ENCODE measurements around the gene CNRIP1. TPM values are rescaled to one million over a fixed set of nuclear protein-coding genes. Genes with fewer than 3 reads are reported as not detected.
A peak's percentile ranks its signal among the peaks of the same experiment; 100 is the strongest.

CNRIP1 gene
- total RNA-seq, 5 donors from 2014 or later (not counting 1 experiment from before 2014, with no cell fraction given) = 0.53 to 0.63 (median 0.59) TPM; not detected in 2

DNA sequence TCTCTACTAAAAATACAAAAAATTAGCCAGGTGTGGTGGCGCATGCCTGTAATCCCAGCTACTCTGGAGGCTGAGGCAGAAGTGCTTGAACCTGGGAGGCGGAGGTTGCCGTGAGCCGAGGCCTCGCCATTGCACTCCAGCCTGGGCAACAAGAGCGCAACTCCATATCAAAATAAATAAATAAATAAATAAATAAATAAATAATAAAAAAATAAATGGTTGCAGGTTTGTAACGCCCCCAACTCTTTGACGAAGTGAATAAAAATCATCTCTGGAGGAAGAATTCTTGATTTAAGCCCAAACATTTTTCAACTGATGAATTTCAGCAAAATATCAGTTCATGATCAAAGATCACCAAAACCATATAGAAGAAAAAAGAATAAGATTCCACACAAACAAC lies 13.3 kb upstream of the CNRIP1 start:
- H3K9me3 ChIP-seq = no peaks in the 10 kb centered on the region
- no peaks in the 10 kb centered on the region for H3K36me3 Mint-ChIP-seq
- H3K4me1 ChIP-seq (ENCODE audit: control insufficient read depth in 1 of 2, extremely low read depth in 1 of 2, insufficient read depth in 2 of 2, low read length in 2 of 2) = no peaks in the 10 kb centered on the region
- no peak overlapping the region for H3K4me3 ChIP-seq (ENCODE audit: control insufficient read depth in 1 of 2, extremely low read depth in 1 of 2, low read length in 1 of 2)
- ChIA-PET CTCF (no interaction called here), POLR2A (interaction anchor here in 1 of 2 donors (0.6 kb wide), 1 partner anchor 56 kb away, joined by 3 read pairs; no protein-coding TSS in a partner anchor)
- no peak overlapping the region for H3K4me3 Mint-ChIP-seq
- H3K27ac ChIP-seq (ENCODE audit: low read length) = no peak overlapping the region
- no peaks in the 10 kb centered on the region for H3K9me3 Mint-ChIP-seq
- WGBS (ENCODE audit: insufficient coverage) = 100% methylated on average over 1 of the region's 8 CpGs
- H3K4me1 Mint-ChIP-seq = no peaks in the 10 kb centered on the region
- peaks cover 16 to 20% of the 10 kb centered on the region in 2 donors for H3K27me3 Mint-ChIP-seq
- ATAC-seq (replicated peaks in 1 of 4) (no peak), DNase-seq (no peak)
- H3K27me3 ChIP-seq (replicated peaks in 1 of 2; ENCODE audit: control insufficient read depth in 2 of 2, extremely low read depth in 1 of 2, insufficient read depth in 2 of 2, low read length in 1 of 2) = peaks cover 0 to 10% of the 10 kb centered on the region in 2 experiments
- no peaks in the 10 kb centered on the region for H3K36me3 ChIP-seq (ENCODE audit: control insufficient read depth in 2 of 2, extremely low read depth in 1 of 2, insufficient read depth in 1 of 2, low read length in 1 of 2)
- H3K27ac Mint-ChIP-seq = no peak overlapping the region

DNA sequence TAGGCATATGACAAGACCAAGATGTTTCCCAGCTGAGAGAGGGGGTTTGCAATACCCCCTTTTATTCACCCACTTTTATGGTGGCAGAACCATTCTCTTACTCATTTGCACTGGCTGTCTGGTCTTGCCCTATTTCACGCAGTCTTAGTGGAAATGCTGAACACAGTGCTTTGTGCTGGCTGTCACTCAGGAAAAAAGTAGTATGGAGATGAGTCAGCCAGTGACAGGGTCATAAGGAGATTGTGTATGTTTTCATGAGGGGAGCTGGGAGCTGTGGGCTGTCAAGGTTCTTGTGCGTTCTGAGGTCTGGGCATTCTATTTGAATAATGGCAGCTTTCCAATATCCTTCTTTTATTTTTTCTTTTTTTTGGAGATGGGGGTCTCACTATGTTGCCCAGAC lies 10.9 kb upstream of the CNRIP1 start:
- no peak for ATAC-seq (replicated peaks in 1 of 4)
- CTCF ChIA-PET = no interaction called here
- H3K27ac ChIP-seq (ENCODE audit: low read length) = no peak overlapping the region

DNA sequence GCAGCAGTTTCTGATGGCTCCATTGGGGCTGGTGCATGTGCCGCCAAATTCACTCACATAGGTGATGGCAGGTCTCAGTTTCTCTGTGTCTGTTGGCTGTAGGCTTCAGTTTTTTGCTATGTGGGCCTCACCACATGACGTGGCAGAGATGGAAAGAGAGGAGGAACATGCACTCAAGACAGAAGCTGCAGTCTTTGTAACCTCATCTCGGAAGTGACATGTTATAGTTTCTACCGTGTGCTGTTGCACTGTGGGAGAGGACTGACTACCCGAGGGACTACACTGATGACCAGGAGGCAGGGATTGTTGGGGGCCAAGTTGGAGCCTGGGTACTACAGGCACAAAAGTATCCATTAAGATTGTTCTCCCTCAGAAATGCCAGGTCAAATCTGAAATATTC lies 9.2 kb upstream of the CNRIP1 start:
- ChIA-PET POLR2A (no interaction called here), CTCF (no interaction called here)
- DNase-seq (no peak), ATAC-seq (replicated peaks in 1 of 4) (no peak)
- H3K36me3 Mint-ChIP-seq = no peaks in the 10 kb centered on the region
- peaks cover 26 to 37% of the 10 kb centered on the region in 2 donors for H3K27me3 Mint-ChIP-seq
- Histone ChIP-seq H3K9me3 (no peaks in the 10 kb centered on the region), H3K27ac (ENCODE audit: low read length) (no peak overlapping the region), H3K4me1 (ENCODE audit: control insufficient read depth in 1 of 2, extremely low read depth in 1 of 2, insufficient read depth in 2 of 2, low read length in 2 of 2) (no peaks in the 10 kb centered on the region), H3K27me3 (replicated peaks in 1 of 2; ENCODE audit: control insufficient read depth in 2 of 2, extremely low read depth in 1 of 2, insufficient read depth in 2 of 2, low read length in 1 of 2) (peaks cover 0 to 10% of the 10 kb centered on the region in 2 experiments), H3K4me3 (ENCODE audit: control insufficient read depth in 1 of 2, extremely low read depth in 1 of 2, low read length in 1 of 2) (no peak overlapping the region), H3K36me3 (ENCODE audit: control insufficient read depth in 2 of 2, extremely low read depth in 1 of 2, insufficient read depth in 1 of 2, low read length in 1 of 2) (no peaks in the 10 kb centered on the region)
- no peak overlapping the region for H3K4me3 Mint-ChIP-seq
- no peaks in the 10 kb centered on the region for H3K9me3 Mint-ChIP-seq
- 65% methylated on average over 4 of the region's 5 CpGs for WGBS (ENCODE audit: insufficient coverage)
- no peaks in the 10 kb centered on the region for H3K4me1 Mint-ChIP-seq
- no peak overlapping the region for H3K27ac Mint-ChIP-seq

More for the DNA sequence above, 10.9 kb upstream of the CNRIP1 start:
- no peak overlapping the region for H3K4me3 Mint-ChIP-seq
- Histone ChIP-seq H3K4me1 (ENCODE audit: control insufficient read depth in 1 of 2, extremely low read depth in 1 of 2, insufficient read depth in 2 of 2, low read length in 2 of 2) (no peaks in the 10 kb centered on the region), H3K4me3 (ENCODE audit: control insufficient read depth in 1 of 2, extremely low read depth in 1 of 2, low read length in 1 of 2) (no peak overlapping the region), H3K27me3 (replicated peaks in 1 of 2; ENCODE audit: control insufficient read depth in 2 of 2, extremely low read depth in 1 of 2, insufficient read depth in 2 of 2, low read length in 1 of 2) (peaks cover 0 to 10% of the 10 kb centered on the region in 2 experiments), H3K9me3 (no peaks in the 10 kb centered on the region), H3K36me3 (ENCODE audit: control insufficient read depth in 2 of 2, extremely low read depth in 1 of 2, insufficient read depth in 1 of 2, low read length in 1 of 2) (no peaks in the 10 kb centered on the region)
- H3K27ac Mint-ChIP-seq = no peak overlapping the region
- no peaks in the 10 kb centered on the region for H3K4me1 Mint-ChIP-seq
- peaks cover 21 to 29% of the 10 kb centered on the region in 2 donors for H3K27me3 Mint-ChIP-seq
- no peaks in the 10 kb centered on the region for H3K9me3 Mint-ChIP-seq
- DNase-seq = no peak
- POLR2A ChIA-PET = no interaction called here
- 17% methylated on average over 1 of the region's 2 CpGs for WGBS (ENCODE audit: insufficient coverage)
- no peaks in the 10 kb centered on the region for H3K36me3 Mint-ChIP-seq

DNA sequence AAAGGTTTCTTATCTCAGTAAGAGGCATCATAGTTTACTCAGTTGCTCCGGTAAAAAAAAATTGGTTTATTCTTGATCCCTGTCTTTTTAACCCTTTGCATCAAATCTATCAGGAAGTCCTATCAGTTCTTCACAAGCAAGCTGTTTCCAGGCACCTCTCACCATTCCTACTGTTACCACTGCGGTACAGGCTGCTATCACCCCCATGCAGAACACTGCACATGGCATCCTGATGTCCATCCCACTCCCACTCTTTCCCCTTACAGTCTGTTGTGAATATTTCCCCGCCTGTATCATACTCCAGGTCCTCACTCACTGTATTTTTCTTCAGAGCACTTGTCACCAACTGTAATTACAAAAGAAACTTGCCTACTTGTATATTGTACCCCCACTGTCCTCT lies 5.3 kb upstream of the CNRIP1 start:
- H3K36me3 ChIP-seq (ENCODE audit: control insufficient read depth in 2 of 2, extremely low read depth in 1 of 2, insufficient read depth in 1 of 2, low read length in 1 of 2) = no peaks in the 10 kb centered on the region
- 93% methylated on average over 2 of the region's 3 CpGs for WGBS (ENCODE audit: insufficient coverage)
- ATAC-seq (replicated peaks in 1 of 4) (no peak), DNase-seq (no peak)
- peaks cover 2 to 14% of the 10 kb centered on the region in 2 experiments for H3K27me3 ChIP-seq (replicated peaks in 1 of 2; ENCODE audit: control insufficient read depth in 2 of 2, extremely low read depth in 1 of 2, insufficient read depth in 2 of 2, low read length in 1 of 2)
- H3K4me1 ChIP-seq (ENCODE audit: control insufficient read depth in 1 of 2, extremely low read depth in 1 of 2, insufficient read depth in 2 of 2, low read length in 2 of 2) = no peaks in the 10 kb centered on the region
- peaks cover 0 to 4% (median 3%) of the 10 kb centered on the region in 3 donors for H3K4me1 Mint-ChIP-seq
- H3K27ac Mint-ChIP-seq = no peak overlapping the region
- H3K4me3 Mint-ChIP-seq = no peak overlapping the region
- POLR2A ChIA-PET = no interaction called here
- no peaks in the 10 kb centered on the region for H3K36me3 Mint-ChIP-seq
- H3K4me3 ChIP-seq (ENCODE audit: control insufficient read depth in 1 of 2, extremely low read depth in 1 of 2, low read length in 1 of 2) = no peak overlapping the region
- CTCF ChIA-PET = no interaction called here
- H3K27me3 Mint-ChIP-seq = peaks cover 32 to 51% of the 10 kb centered on the region in 2 donors
- no peaks in the 10 kb centered on the region for H3K9me3 Mint-ChIP-seq
- H3K27ac ChIP-seq (ENCODE audit: low read length) = no peak overlapping the region
- no peaks in the 10 kb centered on the region for H3K9me3 ChIP-seq

DNA sequence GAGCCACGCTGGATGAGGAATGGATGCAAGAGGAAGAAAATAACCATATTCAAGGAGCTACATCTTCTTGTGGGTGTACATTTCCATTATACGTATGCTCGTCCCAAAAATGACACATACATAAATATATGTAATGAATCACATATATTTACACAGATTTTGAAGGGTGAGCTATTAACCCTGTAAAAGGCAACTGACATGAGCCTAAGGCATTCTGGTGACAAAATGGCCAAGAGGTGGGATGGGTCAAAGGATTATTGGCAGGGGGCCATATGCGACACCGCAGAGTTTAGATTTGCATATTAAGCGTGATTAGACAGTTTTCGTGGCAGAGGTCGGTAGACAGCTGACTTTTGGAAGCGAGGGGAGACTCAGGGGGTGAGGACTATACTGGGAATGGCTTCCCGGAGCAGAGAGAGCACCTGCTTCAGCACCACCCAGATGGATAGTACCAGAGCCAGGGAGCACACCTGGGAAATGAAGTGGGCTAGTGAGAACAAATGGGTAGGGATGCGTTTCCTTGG lies 431 bp upstream of the CNRIP1 start:
- DNase-seq = no peak

DNA sequence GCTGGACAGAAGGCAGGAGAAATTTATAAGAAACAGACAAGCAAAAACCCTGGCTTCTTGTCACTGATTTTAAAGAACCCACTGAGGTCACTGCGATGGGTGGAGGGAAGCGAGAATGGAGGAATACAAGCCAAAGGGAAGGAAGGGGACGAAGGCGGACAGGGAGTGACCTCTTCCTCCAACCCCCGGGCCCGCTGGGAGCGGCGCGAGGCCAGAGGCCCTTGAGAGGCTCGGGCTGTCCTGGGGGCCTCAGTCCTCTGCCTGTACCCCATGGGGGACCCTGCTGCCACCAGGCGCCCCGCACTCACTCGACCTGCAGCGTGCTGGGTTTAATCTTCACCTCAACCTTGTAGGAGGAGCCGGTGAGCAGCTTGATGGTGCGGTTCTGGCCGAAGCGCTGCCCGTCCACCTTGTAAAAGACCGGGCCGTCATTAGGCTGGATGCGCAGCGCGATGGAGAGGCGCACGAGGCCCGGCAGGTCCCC lies 793 bp downstream of the CNRIP1 start:
- H3K36me3 ChIP-seq (ENCODE audit: control insufficient read depth in 2 of 2, extremely low read depth in 1 of 2, insufficient read depth in 1 of 2, low read length in 1 of 2) = no peaks in the 10 kb centered on the region
- DNase-seq = peak in 1 of 35 experiments; percentile 3
- CTCF ChIA-PET = no interaction called here
- no peak overlapping the region for H3K27ac ChIP-seq (ENCODE audit: low read length)
- Mint-ChIP-seq H3K27ac (no peak overlapping the region), H3K4me3 (peak overlapping the region; percentile 57 to 72 (median 67)), H3K36me3 (no peaks in the 10 kb centered on the region), H3K9me3 (peaks cover 0 to 5% (median 5%) of the 10 kb centered on the region in 3 donors), H3K4me1 (peaks cover 0 to 14% (median 9%) of the 10 kb centered on the region in 3 donors), H3K27me3 (peaks cover 46 to 53% of the 10 kb centered on the region in 2 donors)
- ATAC-seq (replicated peaks in 1 of 4) = no peak
- WGBS (ENCODE audit: insufficient coverage) = 16% methylated on average over 24 of the region's 27 CpGs
- H3K9me3 ChIP-seq = no peaks in the 10 kb centered on the region
- H3K27me3 ChIP-seq (replicated peaks in 1 of 2; ENCODE audit: control insufficient read depth in 2 of 2, extremely low read depth in 1 of 2, insufficient read depth in 2 of 2, low read length in 1 of 2) = peaks cover 4 to 26% of the 10 kb centered on the region in 2 experiments
- POLR2A ChIA-PET = no interaction called here
- H3K4me1 ChIP-seq (ENCODE audit: control insufficient read depth in 1 of 2, extremely low read depth in 1 of 2, insufficient read depth in 2 of 2, low read length in 2 of 2) = peaks cover 0 to 15% of the 10 kb centered on the region in 2 experiments
- H3K4me3 ChIP-seq (ENCODE audit: control insufficient read depth in 1 of 2, extremely low read depth in 1 of 2, low read length in 1 of 2) = peak overlapping the region; percentile 8 to 40

More for the DNA sequence above, 431 bp upstream of the CNRIP1 start:
- ATAC-seq (replicated peaks in 1 of 4) = no peak
- Mint-ChIP-seq H3K9me3 (no peaks in the 10 kb centered on the region), H3K4me1 (peaks cover 0 to 14% (median 9%) of the 10 kb centered on the region in 3 donors), H3K36me3 (no peaks in the 10 kb centered on the region), H3K27ac (peak overlapping the region in 1 of 2 donors; percentile 46), H3K27me3 (peaks cover 52% of the 10 kb centered on the region in 2 donors), H3K4me3 (peak overlapping the region; percentile 55 to 75 (median 67))
- H3K4me1 ChIP-seq (ENCODE audit: control insufficient read depth in 1 of 2, extremely low read depth in 1 of 2, insufficient read depth in 2 of 2, low read length in 2 of 2) = peaks cover 0 to 15% of the 10 kb centered on the region in 2 experiments
- ChIA-PET CTCF (interaction anchor here in 1 of 2 donors (1.0 kb wide), 1 partner anchor 26 kb away, joined by 3 read pairs; no protein-coding TSS in a partner anchor), POLR2A (no interaction called here)
- H3K27me3 ChIP-seq (replicated peaks in 1 of 2; ENCODE audit: control insufficient read depth in 2 of 2, extremely low read depth in 1 of 2, insufficient read depth in 2 of 2, low read length in 1 of 2) = peaks cover 4 to 26% of the 10 kb centered on the region in 2 experiments
- H3K4me3 ChIP-seq (ENCODE audit: control insufficient read depth in 1 of 2, extremely low read depth in 1 of 2, low read length in 1 of 2) = no peak overlapping the region
- 27% methylated on average over 6 of the region's 11 CpGs for WGBS (ENCODE audit: insufficient coverage)
- H3K9me3 ChIP-seq = no peaks in the 10 kb centered on the region
- no peak overlapping the region for H3K27ac ChIP-seq (ENCODE audit: low read length)
- no peaks in the 10 kb centered on the region for H3K36me3 ChIP-seq (ENCODE audit: control insufficient read depth in 2 of 2, extremely low read depth in 1 of 2, insufficient read depth in 1 of 2, low read length in 1 of 2)
